T-helper 9 cell (primary cell): ENCODE data around the gene LTBP1.
A peak's percentile ranks its signal among the peaks of the same experiment; 100 is the strongest.
"Not testable (repeated sequence)": the region's sequence is repeated elsewhere in the genome, so short reads cannot be mapped to it uniquely, and the experiment has no call there.

Source experiments
- DNase-seq: peaks from one replicate; pipeline ENCODE4 v3.0.0-alpha.2; 2020
- total RNA-seq, 2 donors: gene quantifications; one replicate each; lab custom pipeline; 2026; lab: John Stamatoyannopoulos, UW

Gene LTBP1, protein sequence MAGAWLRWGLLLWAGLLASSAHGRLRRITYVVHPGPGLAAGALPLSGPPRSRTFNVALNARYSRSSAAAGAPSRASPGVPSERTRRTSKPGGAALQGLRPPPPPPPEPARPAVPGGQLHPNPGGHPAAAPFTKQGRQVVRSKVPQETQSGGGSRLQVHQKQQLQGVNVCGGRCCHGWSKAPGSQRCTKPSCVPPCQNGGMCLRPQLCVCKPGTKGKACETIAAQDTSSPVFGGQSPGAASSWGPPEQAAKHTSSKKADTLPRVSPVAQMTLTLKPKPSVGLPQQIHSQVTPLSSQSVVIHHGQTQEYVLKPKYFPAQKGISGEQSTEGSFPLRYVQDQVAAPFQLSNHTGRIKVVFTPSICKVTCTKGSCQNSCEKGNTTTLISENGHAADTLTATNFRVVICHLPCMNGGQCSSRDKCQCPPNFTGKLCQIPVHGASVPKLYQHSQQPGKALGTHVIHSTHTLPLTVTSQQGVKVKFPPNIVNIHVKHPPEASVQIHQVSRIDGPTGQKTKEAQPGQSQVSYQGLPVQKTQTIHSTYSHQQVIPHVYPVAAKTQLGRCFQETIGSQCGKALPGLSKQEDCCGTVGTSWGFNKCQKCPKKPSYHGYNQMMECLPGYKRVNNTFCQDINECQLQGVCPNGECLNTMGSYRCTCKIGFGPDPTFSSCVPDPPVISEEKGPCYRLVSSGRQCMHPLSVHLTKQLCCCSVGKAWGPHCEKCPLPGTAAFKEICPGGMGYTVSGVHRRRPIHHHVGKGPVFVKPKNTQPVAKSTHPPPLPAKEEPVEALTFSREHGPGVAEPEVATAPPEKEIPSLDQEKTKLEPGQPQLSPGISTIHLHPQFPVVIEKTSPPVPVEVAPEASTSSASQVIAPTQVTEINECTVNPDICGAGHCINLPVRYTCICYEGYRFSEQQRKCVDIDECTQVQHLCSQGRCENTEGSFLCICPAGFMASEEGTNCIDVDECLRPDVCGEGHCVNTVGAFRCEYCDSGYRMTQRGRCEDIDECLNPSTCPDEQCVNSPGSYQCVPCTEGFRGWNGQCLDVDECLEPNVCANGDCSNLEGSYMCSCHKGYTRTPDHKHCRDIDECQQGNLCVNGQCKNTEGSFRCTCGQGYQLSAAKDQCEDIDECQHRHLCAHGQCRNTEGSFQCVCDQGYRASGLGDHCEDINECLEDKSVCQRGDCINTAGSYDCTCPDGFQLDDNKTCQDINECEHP (N-terminal part only)
- total RNA-seq: 0.24 to 0.84 reads per million in 2 donors

DNA sequence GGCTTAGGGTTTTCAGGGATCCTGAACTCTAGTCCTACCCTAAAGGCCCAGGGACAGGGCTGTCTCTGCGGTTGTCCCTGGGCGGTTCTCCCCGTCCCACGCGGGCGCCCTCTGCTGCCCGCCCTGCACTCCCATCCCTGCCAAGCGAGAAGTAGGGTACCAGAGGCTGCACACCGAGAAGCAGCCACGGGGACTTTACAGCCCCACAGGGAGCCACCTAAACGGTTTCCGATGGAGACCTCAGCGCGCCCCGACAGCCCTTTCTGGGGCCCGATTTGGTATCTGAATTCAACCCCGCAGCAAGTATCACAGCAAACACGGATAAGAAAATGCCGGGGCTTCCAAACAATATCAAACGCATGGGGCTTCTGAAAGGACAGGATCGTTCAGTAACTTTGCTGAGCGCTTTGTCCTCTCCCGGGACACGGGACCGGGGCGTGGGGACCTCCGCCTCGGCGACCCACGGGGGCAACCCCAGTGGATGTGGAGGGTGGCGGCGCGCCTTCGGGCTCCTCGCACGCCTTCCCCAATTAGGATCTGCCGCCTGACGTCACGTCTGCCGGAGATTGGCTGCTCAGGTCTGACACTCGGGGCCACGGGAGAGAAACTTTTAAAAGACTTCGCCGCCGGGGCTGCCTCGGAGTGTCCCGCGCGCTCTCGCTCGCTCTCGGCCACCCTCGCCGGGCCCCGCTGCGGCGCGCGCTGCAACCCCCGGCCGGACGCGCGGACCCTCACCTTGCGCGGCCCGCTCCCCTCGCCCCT lies at the start of gene LTBP1:
Gene LTBP1 (plus strand): TSS at position 640 of the 762 bp plus-strand sequence. CDS start 372 bp downstream, outside the sequence.
- DNase-seq: peak; percentile 21

DNA sequence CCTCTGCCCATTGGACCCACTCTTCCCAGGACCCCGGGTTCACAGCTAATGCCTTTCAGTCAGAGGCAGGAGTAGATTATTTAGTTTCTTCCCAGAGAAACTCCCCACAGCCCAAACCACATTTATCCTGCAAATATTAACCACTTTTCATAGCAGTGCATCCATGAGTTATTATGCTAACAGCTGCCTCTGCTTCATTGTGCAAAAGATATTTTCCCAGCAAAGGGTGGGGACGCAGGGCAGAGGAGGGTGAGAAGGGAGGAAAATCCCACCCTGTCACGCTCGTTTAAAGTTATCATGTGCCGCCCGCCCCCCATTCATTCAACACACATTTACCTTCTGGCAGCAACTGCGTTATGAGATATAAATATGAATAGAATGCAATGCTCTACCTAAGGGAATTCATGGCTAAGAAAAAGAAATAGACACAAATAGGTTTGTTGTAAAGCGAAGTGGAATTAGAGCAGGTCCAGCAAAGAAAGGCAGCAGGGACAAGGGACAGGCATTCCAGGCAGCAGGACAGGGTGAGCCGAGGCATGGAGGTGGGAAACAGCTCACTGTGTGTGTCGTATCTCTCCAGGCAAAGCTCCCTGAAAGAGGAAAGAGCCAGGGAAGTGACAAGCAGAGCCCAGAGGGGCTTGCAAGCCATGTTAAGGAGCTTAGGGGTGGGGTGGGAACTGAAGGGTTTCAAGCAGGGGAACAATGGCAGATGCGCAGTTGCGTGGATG lies 46.3 kb upstream of the LTBP1 start:
- no peak for DNase-seq

DNA sequence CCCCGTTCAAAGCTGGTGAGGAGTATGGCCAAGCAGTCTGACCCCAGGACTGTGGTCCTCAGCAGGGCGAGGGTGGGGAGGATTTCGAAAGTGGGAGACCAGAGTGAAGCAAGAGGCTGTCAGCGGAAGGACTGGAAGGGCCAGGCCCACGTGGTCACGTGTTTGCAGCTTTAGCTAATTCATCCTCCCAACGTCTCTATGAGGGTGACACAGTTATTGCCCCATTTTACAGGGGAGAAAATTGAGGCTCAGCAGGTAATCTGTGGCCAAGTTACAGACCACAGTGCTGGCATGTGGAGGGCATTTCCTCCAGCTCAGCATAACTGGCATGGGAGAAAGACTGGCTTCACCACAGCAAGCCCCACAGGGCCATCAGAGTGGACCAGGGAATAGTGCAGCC lies 45.4 kb upstream of the LTBP1 start:
- DNase-seq: no peak

DNA sequence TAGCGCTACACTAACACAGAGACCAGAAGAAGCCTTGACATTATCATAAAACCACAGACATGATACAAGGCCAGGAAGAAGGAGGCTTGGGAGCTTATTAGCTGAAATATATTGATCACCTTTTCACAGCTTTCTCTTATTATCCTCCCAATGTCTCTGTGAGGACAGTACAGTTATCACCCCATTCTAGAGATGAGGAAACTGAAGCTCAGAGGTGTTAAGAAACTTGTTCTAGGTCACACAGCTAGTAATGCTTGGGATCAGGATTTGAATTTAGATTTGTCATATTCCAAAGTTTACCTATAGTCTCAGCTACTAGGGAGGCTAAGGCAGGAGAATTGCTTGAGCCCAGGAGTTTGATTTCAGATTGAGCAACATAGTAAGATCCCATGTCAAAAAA lies 44.6 kb upstream of the LTBP1 start:
- DNase-seq: no peak

DNA sequence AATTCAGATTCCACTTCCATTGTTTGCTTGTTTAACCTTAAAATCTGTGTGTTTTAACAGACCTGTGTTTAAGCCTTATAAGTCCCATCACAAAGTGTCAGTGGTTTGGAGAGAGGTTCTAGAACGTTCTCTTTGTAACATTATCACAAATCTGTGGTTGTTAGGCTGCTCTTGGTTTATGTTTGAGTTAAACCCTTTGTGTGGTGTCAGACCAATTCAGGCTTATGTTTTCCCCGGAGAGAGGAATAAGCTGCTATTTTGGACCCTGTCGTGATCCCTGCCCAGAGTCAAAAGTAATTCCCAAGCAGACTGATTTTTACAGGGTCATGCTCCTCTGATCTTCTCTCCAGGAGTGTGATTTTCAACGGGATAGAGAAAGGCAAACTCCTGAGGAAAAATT lies 43.8 kb upstream of the LTBP1 start:
- no peak for DNase-seq

DNA sequence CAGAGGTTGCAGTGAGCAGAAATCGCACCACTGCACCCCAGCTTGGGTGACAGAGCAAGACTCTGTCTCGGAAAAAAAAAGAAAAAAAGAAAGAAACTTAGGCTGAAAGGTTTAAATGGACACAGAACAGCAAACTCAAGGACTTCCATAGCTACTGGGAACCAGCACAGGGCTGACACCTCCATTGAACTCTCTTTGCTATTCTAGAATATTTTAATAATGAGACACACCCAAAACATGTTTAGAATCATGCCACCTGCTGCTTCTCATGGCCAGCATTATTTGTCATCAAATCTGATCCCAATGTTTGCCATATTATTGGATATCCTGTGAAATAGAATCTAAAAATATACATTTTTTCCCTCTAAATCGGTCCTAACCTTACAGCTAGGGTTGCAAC lies 42.7 kb upstream of the LTBP1 start:
- DNase-seq: no peak

DNA sequence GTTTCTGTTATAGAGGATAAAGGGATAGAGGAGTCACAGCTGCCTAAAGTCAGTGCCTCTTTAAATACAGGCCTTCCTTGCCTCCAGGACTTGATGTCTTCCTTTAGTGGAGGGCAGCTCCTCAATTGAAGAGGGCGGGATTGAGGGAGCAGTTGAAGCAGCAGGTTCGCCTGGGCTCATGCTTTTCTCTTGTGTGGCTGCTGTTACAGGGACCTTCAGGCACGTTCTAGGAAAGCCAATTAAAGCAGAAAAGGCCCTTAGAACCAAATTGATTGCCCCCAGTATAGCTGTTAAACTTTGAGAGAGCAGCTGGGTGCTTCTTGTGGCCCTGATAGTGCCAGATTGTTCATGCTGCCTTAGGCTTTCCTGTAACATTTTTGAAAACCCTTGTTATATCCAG lies 42.0 kb upstream of the LTBP1 start:
- DNase-seq: no peak

DNA sequence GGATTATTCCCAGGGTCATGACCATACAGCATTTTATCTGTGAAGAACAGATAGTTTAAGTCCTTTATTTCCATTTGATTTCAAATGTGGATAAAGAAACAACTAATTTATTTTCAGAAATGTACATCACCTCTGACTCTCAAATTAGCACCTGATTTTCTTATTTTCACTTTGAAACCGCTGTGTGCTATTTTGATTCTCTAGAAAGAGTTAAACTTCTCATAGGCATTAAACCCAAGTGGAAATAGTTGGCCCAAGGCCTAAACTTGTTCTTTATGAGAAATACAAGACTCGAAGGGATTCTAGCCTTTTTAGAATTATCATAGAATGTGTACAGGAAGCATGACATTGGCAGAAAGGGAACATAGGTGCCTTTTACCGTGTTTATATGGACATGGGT lies 41.5 kb upstream of the LTBP1 start:
- no peak for DNase-seq

DNA sequence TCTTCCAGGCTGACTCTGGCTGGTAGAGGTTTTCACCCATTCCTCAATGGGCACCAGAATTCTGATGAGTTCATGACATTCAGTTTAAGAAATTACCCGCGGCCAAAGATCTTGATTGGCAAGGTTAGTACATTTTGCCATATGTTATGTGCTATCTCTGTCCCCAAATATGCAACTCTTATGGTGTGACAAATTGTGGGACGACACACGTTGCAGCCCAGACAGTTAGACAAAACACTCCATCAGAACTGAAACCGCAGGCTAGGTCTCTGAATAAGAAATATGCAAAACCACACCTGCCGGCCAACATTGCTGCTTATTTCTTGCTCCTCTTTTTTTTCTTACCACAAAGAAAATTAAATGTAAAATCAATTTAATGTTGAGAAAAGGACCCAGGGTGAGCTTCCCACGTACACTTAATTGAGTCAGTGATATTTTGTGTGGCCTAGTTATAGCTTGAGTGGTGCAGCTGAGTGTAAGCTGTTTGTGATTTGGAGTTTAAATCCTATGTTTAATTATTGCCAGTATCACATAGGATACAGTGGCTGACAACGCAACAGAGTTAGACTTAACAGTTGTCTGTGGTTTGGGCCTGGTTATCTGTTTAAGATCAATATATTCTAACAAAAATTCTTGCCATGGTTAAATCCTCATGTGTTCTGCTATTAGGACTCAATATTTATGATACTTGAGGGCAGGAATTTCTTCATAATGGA lies 35.7 kb upstream of the LTBP1 start:
- DNase-seq: no peak

DNA sequence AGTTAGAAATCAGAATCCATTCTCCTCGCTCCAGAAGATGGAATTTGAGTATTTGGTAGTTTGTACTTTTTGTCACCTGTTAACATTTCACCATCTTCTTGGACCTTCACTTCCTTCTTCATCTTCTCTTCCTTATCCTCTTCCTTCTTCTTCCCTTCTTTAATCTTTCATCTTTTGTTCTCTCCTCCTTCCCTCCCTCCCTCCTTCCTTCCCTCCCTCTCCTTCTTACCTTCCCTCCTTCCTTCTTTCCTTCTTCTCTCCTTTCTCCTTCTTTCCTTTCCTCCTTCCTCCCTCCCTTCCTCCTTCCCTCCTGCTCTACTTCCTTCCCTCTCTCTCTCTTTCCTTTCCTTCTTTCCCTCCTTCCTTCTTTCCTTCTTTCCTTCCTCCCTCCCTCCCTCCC lies 31.1 kb upstream of the LTBP1 start:
- DNase-seq: no peak

DNA sequence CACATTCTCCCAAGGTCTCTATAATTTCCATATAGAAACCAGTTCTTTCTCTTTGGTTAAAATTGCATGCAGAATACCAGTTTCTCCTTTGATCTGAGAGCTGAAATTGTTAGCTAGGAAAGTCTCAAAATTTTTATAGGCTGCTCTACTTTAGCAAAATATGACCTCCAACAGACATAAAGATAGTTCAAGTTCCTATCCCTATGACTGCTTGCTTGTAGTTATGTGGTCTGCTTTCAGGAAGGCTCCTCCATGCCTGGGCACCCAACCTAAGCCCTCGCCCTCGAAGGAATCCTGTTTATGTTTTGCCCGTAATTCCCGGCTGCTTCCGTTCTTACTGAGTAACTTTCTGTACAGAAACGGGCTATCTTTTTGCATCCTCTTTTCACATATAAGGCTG lies 28.0 kb upstream of the LTBP1 start:
- no peak for DNase-seq

DNA sequence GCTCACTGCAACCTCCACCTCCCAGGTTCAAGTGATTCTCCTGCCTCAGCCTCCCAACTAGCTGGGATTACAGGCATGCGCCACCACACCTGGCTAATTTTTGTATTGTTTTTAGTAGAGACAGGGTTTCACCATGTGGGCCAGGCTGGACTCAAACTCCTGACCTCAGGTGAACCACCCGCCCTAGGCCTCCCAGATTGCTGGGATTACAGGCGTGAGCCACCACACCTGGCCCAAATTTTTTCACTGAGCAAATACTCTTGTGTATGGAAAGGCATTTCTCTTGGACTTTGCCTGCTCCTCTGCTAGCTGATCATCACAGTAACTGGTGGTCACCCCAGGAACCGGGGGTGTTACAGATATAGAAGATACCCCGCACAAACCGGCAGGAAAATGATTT lies 26.9 kb upstream of the LTBP1 start:
- DNase-seq: not testable (repeated sequence)

DNA sequence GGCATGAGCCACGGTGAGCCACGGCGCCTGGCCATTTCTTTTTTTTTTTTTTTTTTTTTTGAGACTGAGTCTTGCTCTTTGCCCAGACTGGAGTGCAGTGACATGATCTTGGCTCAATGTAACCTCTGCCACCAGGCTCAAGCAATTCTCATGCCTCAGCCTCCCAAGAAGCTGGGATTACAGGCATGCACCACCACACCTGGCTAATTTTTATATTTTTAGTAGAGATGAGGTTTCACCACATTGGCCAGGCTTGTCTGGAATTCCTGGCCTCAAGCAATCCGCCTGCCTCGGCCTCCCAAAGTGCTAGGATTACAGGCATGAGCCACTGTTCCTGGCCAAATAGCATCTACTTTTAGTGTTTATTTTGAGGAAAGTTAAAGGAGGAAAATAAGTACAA lies 25.3 kb upstream of the LTBP1 start:
- not testable (repeated sequence) for DNase-seq

DNA sequence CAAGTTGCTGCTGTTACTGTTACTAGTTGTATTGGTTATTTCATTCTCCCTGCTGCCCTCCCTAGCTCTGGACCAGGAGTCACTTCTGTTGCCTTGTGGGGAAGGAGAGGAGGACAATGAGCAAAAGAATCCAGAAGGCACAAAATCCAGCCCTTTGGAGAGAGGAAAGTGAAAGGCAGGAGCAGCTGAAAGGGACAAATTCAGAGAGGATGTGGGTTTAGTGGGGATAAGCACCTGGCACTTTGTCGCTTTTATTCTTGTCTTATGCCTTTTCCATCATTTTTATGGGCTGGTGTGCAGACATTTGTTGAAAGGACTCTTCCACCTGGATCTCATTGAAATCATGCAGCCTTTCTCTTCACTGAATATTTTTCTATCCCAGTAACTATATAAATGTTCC lies 24.3 kb upstream of the LTBP1 start:
- no peak for DNase-seq

DNA sequence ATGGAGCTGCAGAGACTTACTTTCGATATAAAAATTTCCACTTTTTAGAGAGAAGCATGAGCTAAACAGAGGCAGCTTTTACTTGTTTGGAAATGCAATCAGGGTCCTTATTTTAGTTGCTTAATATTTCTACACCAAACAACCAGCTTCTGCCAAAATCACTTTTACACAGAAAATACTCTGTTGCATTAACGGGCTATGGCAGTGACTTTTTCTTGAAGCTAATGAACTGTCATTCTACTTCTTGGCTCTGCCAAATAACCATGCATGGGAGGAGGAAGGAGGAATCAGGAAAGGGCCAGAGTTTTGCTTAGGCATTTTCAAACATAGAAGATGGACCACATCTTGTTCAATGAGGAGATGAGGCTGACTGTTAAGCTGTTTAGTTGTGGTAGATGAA lies 23.6 kb upstream of the LTBP1 start:
- DNase-seq: no peak

DNA sequence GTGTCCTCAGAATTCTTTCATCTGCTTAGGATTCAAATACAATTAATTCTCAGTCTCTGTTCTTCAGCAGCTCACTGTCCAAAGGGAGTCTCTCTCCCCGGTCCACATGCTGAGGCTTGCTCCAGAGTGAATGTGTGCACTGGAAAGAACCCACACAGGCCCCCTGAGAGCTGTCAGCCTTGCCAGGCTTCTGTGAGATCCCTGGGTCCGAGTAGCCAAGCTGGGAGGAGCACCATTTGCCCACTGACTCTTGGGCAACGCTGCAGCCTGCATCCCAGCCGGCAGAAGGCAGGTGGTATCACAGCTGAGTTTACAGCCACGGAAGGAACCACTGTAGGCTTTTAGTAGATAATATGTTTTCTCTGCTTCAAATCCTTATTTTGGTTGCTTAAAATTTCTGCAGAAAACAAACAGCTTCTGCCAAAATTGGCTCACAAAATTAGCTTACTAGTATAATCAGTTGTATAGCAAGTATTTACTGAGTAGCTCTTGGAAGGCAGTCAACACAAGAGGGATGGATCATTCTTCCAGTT lies 21.4 kb upstream of the LTBP1 start:
- no peak for DNase-seq

DNA sequence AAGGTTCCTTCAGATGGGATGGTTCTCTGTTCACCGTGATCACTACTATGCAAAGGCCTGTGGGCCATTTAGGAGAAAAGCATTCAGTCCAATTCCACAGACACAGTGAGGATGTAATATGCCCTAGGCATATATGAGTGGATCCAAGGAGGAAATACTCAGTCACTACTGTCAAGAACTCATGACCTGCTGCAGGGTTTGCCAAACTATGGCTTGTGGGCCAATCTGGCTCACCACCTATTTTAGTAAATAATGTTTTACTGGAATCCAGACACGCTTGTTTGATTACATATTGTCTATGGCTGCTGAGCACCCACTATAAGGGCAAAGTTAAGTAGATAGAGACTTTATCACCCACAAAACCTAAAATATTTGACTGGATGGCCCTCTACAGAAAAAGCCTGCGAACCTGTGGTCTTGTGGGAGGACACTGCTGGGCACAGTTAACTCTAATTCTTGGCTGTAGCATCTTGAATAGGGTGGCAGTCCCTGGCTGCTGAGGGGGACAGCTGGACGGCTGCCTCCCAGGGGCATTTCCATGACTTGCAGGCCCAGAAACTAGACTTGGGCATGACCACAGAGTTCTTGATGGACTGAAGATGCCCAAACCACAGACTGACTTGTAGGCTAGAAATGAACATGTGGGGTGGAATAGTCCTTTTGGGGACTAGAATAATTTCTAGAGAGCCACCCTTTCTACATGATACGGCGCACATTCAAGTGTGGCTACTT lies 20.6 kb upstream of the LTBP1 start:
- no peak for DNase-seq

DNA sequence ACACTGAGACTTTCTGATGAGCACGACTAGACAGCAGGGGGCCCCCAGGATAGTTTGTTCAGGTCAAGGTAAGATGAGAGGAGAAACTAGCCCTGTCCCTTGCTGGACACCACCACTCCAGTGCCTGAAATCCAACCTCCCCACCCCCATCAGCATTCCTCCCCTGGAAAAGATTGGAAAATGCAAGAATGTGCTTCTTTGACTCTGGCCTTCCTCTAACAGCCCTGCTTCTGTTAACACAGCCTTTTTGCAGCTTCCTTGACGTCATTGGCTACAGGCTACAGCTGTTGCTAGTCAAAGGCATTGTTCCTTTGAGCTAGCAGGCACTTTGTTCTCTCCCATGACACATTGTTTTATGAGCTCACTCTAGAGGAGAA lies 20.1 kb upstream of the LTBP1 start:
- no peak for DNase-seq

DNA sequence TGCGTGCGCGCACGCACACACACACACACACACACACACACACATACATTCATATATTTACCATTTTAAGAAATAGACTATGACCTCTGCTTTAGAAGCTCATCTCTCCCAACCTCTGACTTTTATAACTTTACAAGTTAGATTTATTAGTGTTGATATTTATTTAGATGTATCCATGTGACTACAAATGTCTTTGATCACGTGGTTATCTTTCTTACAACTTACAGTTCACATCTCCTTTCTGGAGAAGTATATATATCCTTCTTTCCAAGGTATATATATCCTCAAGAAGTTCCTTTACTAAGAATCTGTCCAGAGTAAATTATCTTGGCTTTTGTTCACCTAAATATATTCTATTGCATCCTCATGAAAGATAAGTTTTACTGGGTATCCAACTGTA lies 16.3 kb upstream of the LTBP1 start:
- DNase-seq: no peak

DNA sequence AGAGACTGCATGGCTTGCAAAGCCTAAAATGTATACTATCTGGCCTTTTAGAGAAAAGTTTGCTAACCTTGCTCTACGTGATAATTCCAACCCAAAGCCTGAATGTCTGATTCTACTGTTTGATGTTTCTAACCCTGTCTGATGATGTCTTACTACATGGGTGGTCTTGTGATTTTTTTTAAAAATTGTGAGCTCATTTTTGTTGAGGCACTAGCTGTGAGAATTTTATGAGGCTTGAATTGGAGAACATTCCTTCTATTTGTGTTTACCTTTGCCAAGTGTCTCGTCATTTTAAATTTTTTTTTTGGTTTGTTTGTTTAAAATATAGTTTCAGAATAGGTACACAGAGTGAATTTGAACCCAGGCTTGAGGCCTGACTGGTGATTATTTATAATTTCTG lies 15.2 kb upstream of the LTBP1 start:
- DNase-seq: no peak
